HuH-7 (cell line): ENCODE results near the gene PSG11.
"Not testable (repeated sequence)": the region's sequence is repeated elsewhere in the genome, so short reads cannot be mapped to it uniquely, and the experiment has no call there.

Experiments used
- DNase-seq: peaks from one replicate; pipeline ENCODE4 v3.0.0; 2011; ENCODE audit warnings: low spot score

Gene PSG11

DNA sequence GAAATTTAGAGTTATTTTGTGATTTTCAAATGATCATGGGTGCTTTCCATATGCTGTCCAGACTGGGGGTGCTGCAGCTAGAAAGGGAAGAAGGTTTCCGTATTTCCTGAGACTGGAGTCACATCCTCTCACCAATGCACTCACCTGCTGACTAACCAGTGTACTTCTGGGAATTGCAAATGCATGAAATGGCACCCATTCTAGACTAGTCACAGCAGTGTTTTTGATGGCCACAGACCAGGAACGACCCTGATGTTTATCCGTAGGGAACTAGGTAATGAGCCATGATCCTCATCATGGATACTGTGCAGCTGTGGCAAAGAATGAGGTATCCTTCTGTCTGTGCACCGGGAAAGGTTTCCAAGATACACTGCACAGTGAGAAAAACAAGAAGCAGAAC is 37.1 kb downstream of the PSG11 start:
- not testable (repeated sequence) for DNase-seq

DNA sequence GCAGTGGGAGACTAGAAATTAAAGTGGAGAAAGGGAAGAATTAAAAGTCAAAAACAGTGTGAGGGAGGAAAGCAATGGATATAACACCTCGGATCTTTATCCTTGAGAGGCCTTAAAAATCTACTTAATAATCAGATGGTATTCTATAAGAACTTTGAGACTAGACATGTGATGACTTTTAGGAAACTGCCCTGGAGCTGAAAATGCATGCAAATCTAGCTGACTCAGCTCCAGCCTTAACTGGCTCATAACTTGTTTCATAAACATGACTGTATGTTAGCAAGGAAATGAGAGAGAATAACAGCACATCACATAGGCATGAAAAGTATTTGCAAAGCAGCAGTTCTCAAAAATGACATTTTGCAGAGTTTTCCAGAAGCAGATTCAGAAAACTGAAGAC is 38.1 kb downstream of the PSG11 start:
- DNase-seq = not testable (repeated sequence)

DNA sequence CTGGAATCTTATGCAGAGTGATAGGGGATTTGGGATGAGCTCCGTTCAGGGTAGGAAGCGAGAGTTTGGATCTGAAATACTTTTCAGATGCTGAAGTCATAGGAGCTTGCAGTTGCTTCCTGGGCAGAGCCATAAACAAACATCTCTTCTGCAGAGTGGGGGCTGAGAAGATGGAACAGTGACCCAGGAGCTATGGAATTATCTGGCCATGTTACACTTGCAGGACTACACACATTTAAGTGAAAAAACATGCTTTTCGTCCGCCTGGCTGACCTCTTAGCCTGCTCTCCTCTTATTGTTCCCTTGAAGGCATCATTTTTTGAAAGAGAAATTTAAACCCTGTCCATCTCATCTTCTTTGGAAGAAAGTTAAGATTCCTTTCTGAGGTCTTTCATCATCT is 40.7 kb downstream of the PSG11 start:
- no peak for DNase-seq

DNA sequence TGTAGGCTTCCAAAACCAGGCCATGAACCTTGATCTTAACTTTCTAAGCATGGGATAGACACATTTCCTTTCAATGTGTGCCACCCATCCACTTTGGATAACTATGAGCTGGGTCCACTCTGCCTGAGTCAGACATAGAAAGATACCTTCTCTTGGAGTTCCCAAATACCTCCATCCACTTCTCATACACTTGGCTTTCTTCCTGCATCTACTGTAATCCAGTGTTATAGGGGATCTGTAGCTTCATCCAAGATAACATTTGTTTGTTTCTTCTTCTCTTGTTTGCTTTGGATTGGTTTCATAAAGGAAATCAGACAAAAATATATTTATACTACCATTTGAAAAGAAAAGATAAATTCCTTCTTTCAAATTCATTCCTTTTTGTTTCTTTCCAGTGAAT is 44.2 kb downstream of the PSG11 start:
- DNase-seq = not testable (repeated sequence)

DNA sequence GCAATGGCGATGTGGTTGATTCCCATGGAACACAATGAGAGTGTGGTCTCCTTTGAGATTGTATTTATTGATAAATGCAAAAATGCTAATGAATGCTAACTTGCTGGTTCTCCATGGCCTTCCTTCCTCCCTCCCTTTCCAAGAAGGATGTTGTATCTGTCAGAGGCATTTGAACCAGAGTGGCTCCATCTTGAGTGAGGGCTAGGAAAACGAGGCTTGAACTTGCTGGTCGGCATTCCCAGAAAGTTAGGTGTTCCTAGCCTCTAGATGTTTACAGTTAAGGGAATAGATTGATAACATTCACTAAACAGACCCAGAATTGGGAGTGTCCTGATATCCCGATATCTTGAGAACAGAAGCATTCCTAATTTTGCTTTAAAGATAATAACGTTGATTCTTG is 54.8 kb downstream of the PSG11 start:
- not testable (repeated sequence) for DNase-seq

DNA sequence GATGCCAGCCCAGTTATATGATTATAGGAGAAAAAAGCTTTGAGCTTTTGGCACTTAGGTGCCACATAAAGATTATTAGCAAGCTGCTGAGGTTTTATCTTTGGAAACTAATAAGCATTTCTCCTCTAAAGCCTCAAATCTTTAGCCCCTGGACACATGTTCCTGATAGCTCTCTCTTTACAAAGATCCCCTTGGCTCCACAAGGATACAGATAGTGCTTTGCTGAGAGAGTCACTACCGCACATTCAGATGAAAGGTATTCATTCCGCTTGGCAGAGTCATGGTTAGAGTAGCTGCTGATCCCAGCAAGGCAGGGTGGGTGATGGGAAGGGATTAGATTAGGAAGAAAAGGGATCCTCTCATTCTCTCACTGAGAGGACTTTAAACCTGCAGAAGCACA is 61.1 kb downstream of the PSG11 start:
- DNase-seq = no peak

DNA sequence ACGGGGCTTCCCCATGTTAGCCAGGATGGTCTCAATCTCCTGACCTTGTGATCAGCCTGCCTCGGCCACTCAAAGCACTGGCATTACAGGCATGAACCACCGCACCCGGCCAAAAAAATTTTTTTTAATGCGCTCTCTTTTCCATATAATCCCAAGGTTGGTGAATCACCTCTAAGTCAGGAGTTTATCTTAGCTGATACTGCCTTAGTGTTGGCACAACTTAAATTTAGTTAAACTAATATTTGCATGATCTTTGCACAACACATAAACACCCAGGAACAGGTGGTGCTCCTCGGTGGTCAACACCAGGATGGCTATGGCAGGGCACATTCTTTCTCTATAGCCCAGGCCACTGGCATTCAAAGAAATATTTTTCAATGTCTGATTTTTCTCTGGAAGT is 65.2 kb downstream of the PSG11 start:
- DNase-seq = no peak
